B cell (primary cell): Measurements from ENCODE around the gene PNPLA6. TPM values are rescaled to one million over a fixed set of nuclear protein-coding genes. Genes with fewer than 3 reads are reported as not detected.

Experiments
- ATAC-seq: fragments of 200-7000 bp; cut with Tn5 transposase; one replicate; pipeline ENCODE4 v1.10.0; 2021; ENCODE audit warnings: low read depth, mild to moderate bottlenecking, moderate number of reproducible peaks, moderate library complexity
- CTCF ChIA-PET: fragments of 350-600 bp; sonication (Branson Sonifier 250); formaldehyde crosslinking; loops from one replicate; lab custom pipeline; 2021; ENCODE audit warnings: antibody characterized with exemption, inconsistent platforms; lab: Charles Lee
- POLR2A ChIA-PET: fragments of 350-600 bp; sonication (Branson Sonifier 250); formaldehyde crosslinking; loops from one replicate; lab custom pipeline; 2021; ENCODE audit warnings: antibody characterized with exemption; lab: Charles Lee
- DNase-seq: peaks from one replicate; pipeline ENCODE4 v3.0.0; 2013
- H2AFZ ChIP-seq: 2 replicates; pipeline ENCODE4 v1.6.1; 2012; ENCODE audit warnings: mild to moderate bottlenecking, low read depth, low read length; ENCODE audit not compliant: insufficient read depth, poor library complexity, severe bottlenecking
- H3K27ac ChIP-seq, 2 donors: 1 replicate in 1 of 2; 2 replicates in 1 of 2; pipeline ENCODE4 v1.5.1; 2012 to 2013; ENCODE audit warnings: low read length in 2 of 2, mild to moderate bottlenecking in 2 of 2, moderate library complexity in 1 of 2
- H3K27me3 ChIP-seq, 4 experiments: fragments of 200-600 bp in 1 of 4; sonication (generic) in 1 of 4; replicated peaks in 1 of 4; 1 replicate in 2 of 4; 2 replicates in 2 of 4; pipeline versions ENCODE4 v1.6.1 to v1.7.0; 2013 to 2016; ENCODE audit warnings: low read length in 3 of 4, mild to moderate bottlenecking in 2 of 4, mixed read lengths in 1 of 4, moderate library complexity in 1 of 4; ENCODE audit not compliant: insufficient read depth in 4 of 4, control insufficient read depth in 3 of 4; ENCODE audit errors: control extremely low read depth in 1 of 4
- H3K36me3 ChIP-seq, 2 experiments: replicated peaks in 1 of 2; 1 replicate in 1 of 2; 2 replicates in 1 of 2; pipeline versions ENCODE4 v1.6.1 to v1.7.1; 2013; ENCODE audit warnings: low read length in 1 of 2; ENCODE audit not compliant: insufficient read depth in 2 of 2, control insufficient read depth in 1 of 2; ENCODE audit errors: control extremely low read depth in 1 of 2, extremely low read depth in 1 of 2
- H3K4me1 ChIP-seq, 2 donors: fragments of 200-600 bp in 1 of 2; sonication (generic) in 1 of 2; 1 replicate in 1 of 2; 2 replicates in 1 of 2; pipeline versions ENCODE4 v1.5.1 to v1.6.1; 2013 to 2017; ENCODE audit warnings: low read length in 2 of 2; ENCODE audit not compliant: control insufficient read depth in 2 of 2, insufficient read depth in 2 of 2
- H3K4me2 ChIP-seq: replicated peaks from 2 replicates; pipeline ENCODE3; 2012; ENCODE audit warnings: mild to moderate bottlenecking, low read depth, low read length; ENCODE audit not compliant: poor library complexity, severe bottlenecking
- H3K4me3 ChIP-seq, 5 experiments: fragments of 200-600 bp in 1 of 5; sonication (generic) in 1 of 5; 1 replicate in 3 of 5; 2 replicates in 2 of 5; pipeline versions ENCODE4 v1.5.1 to v1.7.0; 2011 to 2016; ENCODE audit warnings: low read length in 4 of 5, mild to moderate bottlenecking in 4 of 5, low read depth in 2 of 5, control low read depth in 1 of 5, moderate library complexity in 1 of 5; ENCODE audit not compliant: insufficient read depth in 1 of 5; ENCODE audit errors: control extremely low read depth in 1 of 5, extremely low read depth in 1 of 5
- H3K79me2 ChIP-seq: fragments of 200-600 bp; sonication (generic); one replicate; pipeline ENCODE4 v1.6.0; 2016; ENCODE audit warnings: low read length; ENCODE audit not compliant: control insufficient read depth, insufficient read depth
- H3K9ac ChIP-seq: fragments of 200-600 bp; sonication (generic); 2 replicates; pipeline ENCODE4 v1.6.1; 2017; ENCODE audit warnings: mild to moderate bottlenecking, low read length, moderate library complexity
- H3K9me3 ChIP-seq, 3 donors: one replicate each; pipeline versions ENCODE4 v1.6.1 to v1.7.1; 2013; ENCODE audit warnings: low read length in 2 of 3; ENCODE audit not compliant: control insufficient read depth in 2 of 3, insufficient read depth in 1 of 3; ENCODE audit errors: control extremely low read depth in 1 of 3
- H4K20me1 ChIP-seq: 2 replicates; pipeline ENCODE4 v1.6.0; 2012; ENCODE audit warnings: mild to moderate bottlenecking, low read length; ENCODE audit not compliant: insufficient read depth, control insufficient read depth, poor library complexity, severe bottlenecking
- H3K27ac Mint-ChIP-seq: one replicate; pipeline ENCODE4 v1.8.0; 2021; ENCODE audit warnings: mixed read lengths
- H3K27me3 Mint-ChIP-seq: one replicate; pipeline ENCODE4 v1.8.0; 2021; ENCODE audit warnings: mixed read lengths
- H3K4me1 Mint-ChIP-seq: one replicate; pipeline ENCODE4 v1.8.0; 2021; ENCODE audit warnings: mixed read lengths
- H3K4me3 Mint-ChIP-seq: one replicate; pipeline ENCODE4 v1.8.0; 2021; ENCODE audit warnings: mixed read lengths
- H3K9me3 Mint-ChIP-seq: one replicate; pipeline ENCODE4 v1.8.0; 2022; ENCODE audit warnings: mixed read lengths; ENCODE audit not compliant: insufficient read depth
- EZH2 ChIP-seq: IDR thresholded peaks from 2 replicates; pipeline ENCODE4 v1.6.1; 2012; ENCODE audit warnings: borderline replicate concordance, low read depth, mild to moderate bottlenecking, moderate library complexity, low read length; ENCODE audit not compliant: insufficient read depth, poor library complexity, severe bottlenecking
- WGBS: methylation state at CpG from one replicate; pipeline ENCODE4 v1.1.5; 2013; ENCODE audit warnings: missing lambda C conversion rate; ENCODE audit not compliant: insufficient coverage; 5-methylcytosine and 5-hydroxymethylcytosine counted together
- intact Hi-C: fragments of 100-400 bp; cut with micrococcal nuclease; formaldehyde crosslinking; loops from one replicate; pipeline ENCODE4 v1.10.0; 2022
- polyA plus RNA-seq: library from polyadenylated mRNA; depleted of rRNA; stranded (reverse); fragments of >200 nt; gene quantifications from 2 replicates; pipeline ENCODE4 v1.2.3, GENCODE V29; 2012
- total RNA-seq, 2 donors: library from RNA; stranded (reverse); fragments of 120-200 nt in 1 of 2; gene quantifications; 1 replicate in 1 of 2; 2 replicates in 1 of 2; pipeline versions ENCODE4 v1.2.3 to v1.2.4, GENCODE V29; 2013 to 2022
- TF ChIP-seq, protein P1 (sequence below): fragments of 200-600 bp; IDR thresholded peaks from one replicate; pipeline ENCODE4 v1.8.0; 2022; ENCODE audit warnings: antibody characterized with exemption, mild to moderate bottlenecking

Gene PNPLA6
- total and polyA plus RNA-seq, 2 donors (not counting 1 experiment from before 2014, with no cell fraction given), result 102 to 149 TPM

DNA sequence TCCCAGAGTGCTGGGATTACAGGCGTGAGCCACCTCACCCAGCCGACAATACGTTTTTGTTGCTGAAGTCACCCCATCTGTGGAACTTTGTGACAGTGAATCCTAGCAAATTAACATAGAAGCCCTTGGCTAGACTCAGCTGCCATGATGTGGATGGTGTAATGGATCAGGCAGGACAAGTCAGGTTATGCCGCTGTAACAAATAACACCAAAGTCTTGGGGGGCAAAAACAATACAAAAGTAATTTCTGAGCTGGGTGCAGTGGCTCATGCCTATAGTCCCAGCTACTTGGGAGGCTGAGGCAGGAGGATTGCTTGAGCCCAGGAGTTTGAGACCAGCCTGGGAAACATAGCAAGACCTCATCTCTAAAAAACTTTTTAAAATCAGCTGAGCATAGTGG lies 29.3 kb downstream of the PNPLA6 start:
- peaks cover 0 to 10% of the 10 kb centered on the region in 2 experiments for H3K36me3 ChIP-seq
- H3K27ac ChIP-seq, result no peak overlapping the region
- no peak overlapping the region for H3K4me3 ChIP-seq
- no peak overlapping the region for H3K4me2 ChIP-seq
- no peaks in the 10 kb centered on the region for H4K20me1 ChIP-seq
- no peaks in the 10 kb centered on the region for H3K27me3 Mint-ChIP-seq
- no peak overlapping the region for H2AFZ ChIP-seq
- no peaks in the 10 kb centered on the region for H3K4me1 ChIP-seq
- H3K79me2 ChIP-seq, result no peaks in the 10 kb centered on the region
- H3K9ac ChIP-seq, result no peak overlapping the region
- peaks cover 2% of the 10 kb centered on the region for H3K4me1 Mint-ChIP-seq
- CTCF ChIA-PET, result no interaction called here
- WGBS, result 100% methylated on average over 3 of the region's 4 CpGs
- no peaks in the 10 kb centered on the region for H3K27me3 ChIP-seq
- DNase-seq (no peak), ATAC-seq (no peak)
- H3K4me3 Mint-ChIP-seq, result no peak overlapping the region
- H3K27ac Mint-ChIP-seq, result no peak overlapping the region
- peaks cover 0 to 7% (median 0%) of the 10 kb centered on the region in 3 donors for H3K9me3 ChIP-seq
- TF ChIP-seq, protein P1, sequence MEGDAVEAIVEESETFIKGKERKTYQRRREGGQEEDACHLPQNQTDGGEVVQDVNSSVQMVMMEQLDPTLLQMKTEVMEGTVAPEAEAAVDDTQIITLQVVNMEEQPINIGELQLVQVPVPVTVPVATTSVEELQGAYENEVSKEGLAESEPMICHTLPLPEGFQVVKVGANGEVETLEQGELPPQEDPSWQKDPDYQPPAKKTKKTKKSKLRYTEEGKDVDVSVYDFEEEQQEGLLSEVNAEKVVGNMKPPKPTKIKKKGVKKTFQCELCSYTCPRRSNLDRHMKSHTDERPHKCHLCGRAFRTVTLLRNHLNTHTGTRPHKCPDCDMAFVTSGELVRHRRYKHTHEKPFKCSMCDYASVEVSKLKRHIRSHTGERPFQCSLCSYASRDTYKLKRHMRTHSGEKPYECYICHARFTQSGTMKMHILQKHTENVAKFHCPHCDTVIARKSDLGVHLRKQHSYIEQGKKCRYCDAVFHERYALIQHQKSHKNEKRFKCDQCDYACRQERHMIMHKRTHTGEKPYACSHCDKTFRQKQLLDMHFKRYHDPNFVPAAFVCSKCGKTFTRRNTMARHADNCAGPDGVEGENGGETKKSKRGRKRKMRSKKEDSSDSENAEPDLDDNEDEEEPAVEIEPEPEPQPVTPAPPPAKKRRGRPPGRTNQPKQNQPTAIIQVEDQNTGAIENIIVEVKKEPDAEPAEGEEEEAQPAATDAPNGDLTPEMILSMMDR, result no peak
- no peak for TF ChIP-seq EZH2
- POLR2A ChIA-PET, result no interaction called here
- intact Hi-C loops, result loop anchor here (5.0 kb wide), 1 partner anchor 587 kb away; no protein-coding TSS in a partner anchor
- peaks cover 4% of the 10 kb centered on the region for H3K9me3 Mint-ChIP-seq

DNA sequence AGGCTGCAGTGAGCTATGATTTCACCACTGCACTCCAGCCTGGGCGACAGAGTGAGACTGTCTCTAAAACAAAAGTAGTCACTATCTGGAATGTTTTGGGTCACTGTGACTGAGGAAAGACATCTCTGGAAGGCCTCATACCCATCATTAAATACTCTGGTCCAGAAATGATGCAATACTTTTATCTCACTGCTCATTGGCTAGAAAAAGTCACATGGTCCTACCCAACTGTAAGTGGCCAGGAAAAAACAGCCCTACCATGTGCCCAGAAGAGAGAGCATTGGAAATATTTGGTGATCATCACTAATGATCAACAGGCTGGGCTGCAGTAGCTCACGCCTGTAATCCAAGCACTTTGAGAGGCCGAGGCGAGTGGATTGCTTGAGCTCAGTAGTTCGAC lies 29.8 kb downstream of the PNPLA6 start:
- TF ChIP-seq, protein P1, result no peak
- TF ChIP-seq EZH2, result no peak
- WGBS, result 100% methylated on average over 1 of the region's 5 CpGs
- no peaks in the 10 kb centered on the region for H3K27me3 ChIP-seq
- Mint-ChIP-seq H3K4me3 (no peak overlapping the region), H3K4me1 (peaks cover 2% of the 10 kb centered on the region), H3K27me3 (no peaks in the 10 kb centered on the region), H3K9me3 (peaks cover 1% of the 10 kb centered on the region), H3K27ac (no peak overlapping the region)
- no peak overlapping the region for H3K9ac ChIP-seq
- H3K27ac ChIP-seq, result no peak overlapping the region
- POLR2A ChIA-PET, result no interaction called here
- no peak overlapping the region for H3K4me3 ChIP-seq
- CTCF ChIA-PET, result interaction anchor here (1.1 kb wide), 1 partner anchor 19 kb away, joined by 3 read pairs; no protein-coding TSS in a partner anchor
- peaks cover 0 to 7% of the 10 kb centered on the region in 2 experiments for H3K36me3 ChIP-seq
- H2AFZ ChIP-seq, result no peak overlapping the region
- no peak for ATAC-seq
- no peaks in the 10 kb centered on the region for H3K79me2 ChIP-seq
- H3K9me3 ChIP-seq, result peaks cover 0 to 6% (median 0%) of the 10 kb centered on the region in 3 donors
- no peak overlapping the region for H3K4me2 ChIP-seq
- no peak for DNase-seq
- intact Hi-C loops, result loop anchor here (5.0 kb wide), 1 partner anchor 587 kb away; no protein-coding TSS in a partner anchor
- H3K4me1 ChIP-seq, result no peaks in the 10 kb centered on the region
- no peaks in the 10 kb centered on the region for H4K20me1 ChIP-seq
